Activated CD8-positive, alpha-beta T cell treated with anti-CD3 and anti-CD28 coated beads, Interleukin-2, amount 10 ng/mL, durations not matched to agents 7 days and 5 days (primary cell): ENCODE measurements around the gene PRKAG1. TPM values are rescaled to one million over a fixed set of nuclear protein-coding genes. Genes with fewer than 3 reads are reported as not detected.

ENCODE experiments used
- ATAC-seq: fragments of 150-1000 bp; cut with Tn5 transposase; one replicate; pipeline ENCODE4 v1.10.0; 2021; ENCODE audit warnings: moderate library complexity
- CTCF ChIA-PET: fragments of 350-600 bp; sonication (Branson Sonifier 250); formaldehyde crosslinking; loops from one replicate; lab custom pipeline; 2021; ENCODE audit warnings: antibody characterized with exemption; lab: Charles Lee
- POLR2A ChIA-PET: fragments of 350-600 bp; sonication (Branson Sonifier 250); formaldehyde crosslinking; loops from one replicate; lab custom pipeline; 2021; ENCODE audit warnings: antibody characterized with exemption; lab: Charles Lee
- DNase-seq: peaks from one replicate; pipeline ENCODE4 v3.0.0-alpha.2; 2020
- H3K27ac Mint-ChIP-seq: one replicate; pipeline ENCODE4 v1.8.0; 2021; ENCODE audit warnings: mild to moderate bottlenecking, mixed read lengths
- H3K27me3 Mint-ChIP-seq: one replicate; pipeline ENCODE4 v1.8.0; 2021; ENCODE audit warnings: low read depth, mixed read lengths
- H3K36me3 Mint-ChIP-seq: one replicate; pipeline ENCODE4 v1.8.0; 2021; ENCODE audit warnings: low read depth, mixed read lengths
- H3K4me1 Mint-ChIP-seq: one replicate; pipeline ENCODE4 v1.8.0; 2021; ENCODE audit warnings: low read depth, mixed read lengths
- H3K4me3 Mint-ChIP-seq: one replicate; pipeline ENCODE4 v1.8.0; 2021; ENCODE audit warnings: mild to moderate bottlenecking, mixed read lengths
- H3K9me3 Mint-ChIP-seq: one replicate; pipeline ENCODE4 v1.8.0; 2022; ENCODE audit warnings: mixed read lengths; ENCODE audit not compliant: insufficient read depth
- total RNA-seq, 2 experiments: library from RNA; stranded (reverse); gene quantifications; one replicate each; pipeline ENCODE4 v1.2.3, GENCODE V29; 2021

PRKAG1 gene
- total RNA-seq, 2 experiments from 2014 or later: 57.5 to 59.8 TPM

- Mint-ChIP-seq H3K27me3 (no peaks in the 10 kb centered on the region), H3K4me3 (no peak overlapping the region), H3K9me3 (no peaks in the 10 kb centered on the region), H3K27ac (peak overlapping the region; percentile 51), H3K4me1 (peaks cover 27% of the 10 kb centered on the region), H3K36me3 (peaks cover 62% of the 10 kb centered on the region)
- ChIA-PET POLR2A (interaction anchor here (1.1 kb wide), 1 partner anchor 110 kb away, joined by 4 read pairs; the partner anchor contains the start of gene TUBA1B), CTCF (interaction anchor here (1.7 to 3.7 kb wide), 5 partner anchors 16 to 33 kb away, joined by 4 to 46 read pairs (median 7); no protein-coding TSS in a partner anchor)
- ATAC-seq (no peak), DNase-seq (no peak)
Measured at GRCh38 chr12:49021292-49021915, 2.8 kb upstream of the PRKAG1 start.

DNA sequence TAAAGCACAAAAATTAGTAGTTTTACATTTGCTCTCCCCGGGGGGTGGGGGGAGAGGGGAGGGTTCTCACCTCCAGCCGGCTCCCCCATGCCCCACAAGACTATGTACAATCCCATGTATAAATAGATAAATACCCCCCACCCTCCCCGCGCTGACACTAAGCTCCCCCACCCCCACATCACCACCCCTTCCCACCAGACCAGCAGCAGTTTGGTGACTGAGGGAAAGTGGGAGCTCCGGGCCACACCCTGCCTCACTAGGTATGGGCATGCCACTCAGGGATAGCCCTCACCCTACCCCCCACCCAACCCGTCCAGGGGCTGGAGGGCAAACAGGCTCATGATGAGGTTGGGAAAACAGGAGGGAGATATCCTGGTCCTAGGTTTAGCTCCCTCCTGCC lies 1.9 kb upstream of the PRKAG1 start:
- H3K4me1 Mint-ChIP-seq: peaks cover 33% of the 10 kb centered on the region
- H3K36me3 Mint-ChIP-seq: peaks cover 57% of the 10 kb centered on the region
- ChIA-PET CTCF (interaction anchor here (0.9 to 3.7 kb wide), 13 partner anchors 9 to 68 kb away, joined by 3 to 46 read pairs (median 6); partner anchors contain the start of genes DDN, RHEBL1 and WNT1), POLR2A (interaction anchor here (0.7 to 1.4 kb wide), 4 partner anchors 9 to 1140 kb away, joined by 4 to 7 read pairs (median 5); no protein-coding TSS in a partner anchor)
- no peak for DNase-seq
- H3K27me3 Mint-ChIP-seq: no peaks in the 10 kb centered on the region
- ATAC-seq: no peak
- H3K27ac Mint-ChIP-seq: peak overlapping the region; percentile 68
- H3K4me3 Mint-ChIP-seq: no peak overlapping the region
- H3K9me3 Mint-ChIP-seq: no peaks in the 10 kb centered on the region

DNA sequence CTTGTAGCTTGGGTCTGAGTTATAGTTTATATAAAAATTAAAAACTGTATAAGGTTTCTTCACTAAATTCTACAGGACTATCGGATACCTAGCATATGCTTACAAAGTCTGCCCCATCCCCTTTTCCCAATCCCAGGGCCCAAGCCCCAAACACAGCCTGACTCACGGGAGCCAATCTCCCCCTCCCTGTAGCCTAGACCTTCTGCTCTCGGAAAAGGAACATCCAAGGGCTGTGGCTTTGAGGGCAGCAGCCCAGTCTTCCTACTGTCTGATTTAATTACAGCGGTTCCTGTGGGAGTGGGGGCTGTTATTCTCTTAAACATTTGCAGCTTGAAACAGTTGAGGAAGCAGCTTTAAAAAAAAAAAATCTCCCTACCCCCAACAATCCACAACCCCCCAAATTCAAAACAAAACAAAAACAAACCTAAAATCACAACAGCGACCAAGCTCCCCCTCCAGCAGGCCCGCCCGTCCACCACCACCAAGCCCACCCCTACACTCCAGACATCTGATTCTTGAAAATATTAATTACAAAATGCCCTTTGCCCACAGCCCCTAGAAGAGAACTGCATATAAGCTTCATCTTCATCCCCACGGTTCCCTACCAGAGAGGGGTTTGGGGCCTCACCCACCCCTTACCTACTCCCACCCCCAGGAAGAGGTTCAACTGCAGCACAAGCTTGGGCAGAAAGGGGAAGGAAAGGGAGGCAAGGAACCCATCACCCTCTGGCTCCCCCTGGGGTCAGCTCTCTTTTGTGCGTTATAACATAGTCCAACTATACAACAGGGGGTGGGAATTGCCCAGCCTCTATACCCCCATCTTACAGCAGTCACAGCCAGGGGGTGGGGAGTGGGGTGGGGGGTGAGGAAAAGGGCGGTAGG lies 1.1 kb upstream of the PRKAG1 start:
- peaks cover 33% of the 10 kb centered on the region for H3K4me1 Mint-ChIP-seq
- ChIA-PET CTCF (interaction anchor here (0.7 to 3.7 kb wide), 20 partner anchors 9 to 167 kb away, joined by 3 to 46 read pairs (median 4); partner anchors contain the start of genes DDN, RHEBL1, RND1 and WNT1), POLR2A (interaction anchor here (0.7 to 1.4 kb wide), 6 partner anchors 10 to 1139 kb away, joined by 3 to 7 read pairs (median 5); no protein-coding TSS in a partner anchor)
- peak overlapping the region; percentile 92 for H3K4me3 Mint-ChIP-seq
- ATAC-seq: no peak
- H3K27me3 Mint-ChIP-seq: no peaks in the 10 kb centered on the region
- H3K9me3 Mint-ChIP-seq: no peaks in the 10 kb centered on the region
- DNase-seq: peak; percentile 70
- H3K36me3 Mint-ChIP-seq: peaks cover 55% of the 10 kb centered on the region
- H3K27ac Mint-ChIP-seq: peak overlapping the region; percentile 98

- ATAC-seq: no peak
- Mint-ChIP-seq H3K4me1 (peaks cover 33% of the 10 kb centered on the region), H3K27me3 (no peaks in the 10 kb centered on the region), H3K9me3 (no peaks in the 10 kb centered on the region), H3K27ac (peak overlapping the region; percentile 98), H3K4me3 (peak overlapping the region; percentile 92), H3K36me3 (peaks cover 52% of the 10 kb centered on the region)
- CTCF ChIA-PET: interaction anchor here (0.9 to 3.7 kb wide), 12 partner anchors 8 to 166 kb away, joined by 3 to 46 read pairs (median 6); partner anchors contain the start of genes RND1 and WNT1
- POLR2A ChIA-PET: interaction anchor here (1.0 to 1.2 kb wide), 3 partner anchors 10 to 19 kb away, joined by 3 to 6 read pairs (median 4); no protein-coding TSS in a partner anchor
- DNase-seq: no peak
Measured at GRCh38 chr12:49019120-49019430, 499 bp upstream of the PRKAG1 start.

DNA sequence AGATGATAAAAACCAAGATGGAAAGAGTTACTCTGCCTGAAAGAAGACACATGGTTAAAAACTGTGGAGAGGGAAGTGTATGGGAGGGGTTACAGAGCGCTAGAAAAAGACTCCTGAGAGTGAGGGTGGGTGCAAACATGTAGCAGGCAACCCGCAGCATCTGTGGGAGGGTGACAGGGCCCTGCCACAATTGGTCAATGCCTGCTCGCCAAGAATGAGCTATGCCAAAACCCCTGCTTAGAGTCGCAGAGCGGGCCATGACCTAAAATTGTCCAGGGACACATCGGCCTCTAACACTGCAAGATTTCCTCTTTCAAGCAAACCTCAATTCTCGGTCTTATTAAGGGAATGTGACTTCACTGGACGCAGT lies 700 bp downstream of the PRKAG1 start:
- peak; percentile 52 for DNase-seq
- Mint-ChIP-seq H3K27ac (peak overlapping the region; percentile 98), H3K27me3 (no peaks in the 10 kb centered on the region), H3K36me3 (peaks cover 49% of the 10 kb centered on the region), H3K4me1 (peaks cover 33% of the 10 kb centered on the region), H3K9me3 (no peaks in the 10 kb centered on the region), H3K4me3 (peak overlapping the region; percentile 92)
- peak; percentile 9 for ATAC-seq
- CTCF ChIA-PET: interaction anchor here (0.8 to 6.7 kb wide), 13 partner anchors 13 to 165 kb away, joined by 3 to 40 read pairs (median 6); partner anchors contain the start of genes DDN and WNT1
- POLR2A ChIA-PET: interaction anchor here (0.6 to 1.3 kb wide), 7 partner anchors 18 to 235 kb away, joined by 3 to 5 read pairs (median 3); partner anchors contain the start of gene DDX23

DNA sequence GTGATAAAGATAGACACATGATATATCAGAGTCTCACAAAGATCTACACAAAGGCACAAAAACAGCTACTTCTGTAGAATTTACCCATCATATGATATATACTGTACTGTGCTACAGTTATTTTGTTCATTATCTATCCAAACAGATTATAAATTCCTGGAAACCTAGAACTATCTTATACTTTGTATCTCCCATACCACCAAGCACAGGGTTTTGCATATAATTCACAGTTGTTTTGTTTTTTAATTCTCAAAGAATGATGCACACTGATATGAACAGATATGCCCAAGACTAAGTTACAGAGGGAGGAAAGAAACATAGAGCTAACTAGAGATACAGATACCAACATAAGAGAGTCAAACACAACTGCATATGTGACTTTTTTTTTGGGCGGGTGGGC lies 3.4 kb downstream of the PRKAG1 start:
- ChIA-PET POLR2A (interaction anchor here (0.6 to 1.7 kb wide), 2 partner anchors 18 to 21 kb away, joined by 3 to 4 read pairs; no protein-coding TSS in a partner anchor), CTCF (interaction anchor here (0.6 to 6.7 kb wide), 9 partner anchors 14 to 309 kb away, joined by 3 to 40 read pairs (median 4); partner anchors contain the start of genes DDN and FKBP11)
- no peak for DNase-seq
- ATAC-seq: no peak
- peaks cover 39% of the 10 kb centered on the region for H3K36me3 Mint-ChIP-seq
- H3K4me1 Mint-ChIP-seq: peaks cover 33% of the 10 kb centered on the region
- H3K27ac Mint-ChIP-seq: no peak overlapping the region
- no peak overlapping the region for H3K4me3 Mint-ChIP-seq
- H3K9me3 Mint-ChIP-seq: no peaks in the 10 kb centered on the region
- H3K27me3 Mint-ChIP-seq: no peaks in the 10 kb centered on the region

- ChIA-PET CTCF (interaction anchor here (0.9 to 6.7 kb wide), 10 partner anchors 14 to 161 kb away, joined by 3 to 40 read pairs (median 4); partner anchors contain the start of genes DDN and FKBP11), POLR2A (interaction anchor here (1.2 kb wide), 1 partner anchor 18 kb away, joined by 3 read pairs; no protein-coding TSS in a partner anchor)
- H3K27me3 Mint-ChIP-seq: no peaks in the 10 kb centered on the region
- no peaks in the 10 kb centered on the region for H3K9me3 Mint-ChIP-seq
- H3K36me3 Mint-ChIP-seq: peaks cover 39% of the 10 kb centered on the region
- ATAC-seq: no peak
- no peak overlapping the region for H3K27ac Mint-ChIP-seq
- H3K4me1 Mint-ChIP-seq: peaks cover 28% of the 10 kb centered on the region
- no peak overlapping the region for H3K4me3 Mint-ChIP-seq
- no peak for DNase-seq
Measured at GRCh38 chr12:49014547-49014946, 4.0 kb downstream of the PRKAG1 start.

GRCh38 chr12:49013428-49013827 lies 5.1 kb downstream of the PRKAG1 start:
- Mint-ChIP-seq H3K27me3 (no peaks in the 10 kb centered on the region), H3K9me3 (no peaks in the 10 kb centered on the region), H3K4me3 (no peak overlapping the region), H3K4me1 (peaks cover 21% of the 10 kb centered on the region), H3K27ac (peak overlapping the region; percentile 31), H3K36me3 (peaks cover 40% of the 10 kb centered on the region)
- ATAC-seq (no peak), DNase-seq (no peak)
- POLR2A ChIA-PET: interaction anchor here (0.9 to 1.2 kb wide), 2 partner anchors 16 to 17 kb away, joined by 3 read pairs; no protein-coding TSS in a partner anchor
- CTCF ChIA-PET: interaction anchor here (1.4 to 6.7 kb wide), 6 partner anchors 13 to 83 kb away, joined by 3 to 40 read pairs (median 9); partner anchors contain the start of gene DDN

DNA sequence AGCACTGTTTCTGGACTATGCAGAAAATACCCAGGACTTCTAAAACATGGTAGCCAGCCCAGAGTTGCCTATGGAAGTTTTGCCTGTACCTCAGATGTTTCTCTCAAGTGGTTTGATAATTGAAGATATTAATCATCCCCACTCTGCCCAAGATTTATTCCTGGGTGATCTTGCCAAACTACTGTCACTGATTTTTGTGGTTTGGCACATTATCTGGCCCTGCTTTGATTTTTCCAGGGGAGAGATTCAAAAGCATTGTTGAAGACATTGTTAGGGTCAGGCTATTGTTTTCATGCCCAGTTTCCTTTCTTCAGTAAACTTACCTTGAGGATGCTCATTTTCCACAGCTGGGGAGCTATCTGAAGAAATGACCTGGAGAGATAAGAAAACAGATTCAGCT lies 5.8 kb downstream of the PRKAG1 start:
- DNase-seq: no peak
- Mint-ChIP-seq H3K27ac (no peak overlapping the region), H3K9me3 (no peaks in the 10 kb centered on the region), H3K4me1 (peaks cover 18% of the 10 kb centered on the region), H3K36me3 (peaks cover 40% of the 10 kb centered on the region), H3K27me3 (no peaks in the 10 kb centered on the region), H3K4me3 (no peak overlapping the region)
- POLR2A ChIA-PET: interaction anchor here (0.9 kb wide), 1 partner anchor 17 kb away, joined by 3 read pairs; no protein-coding TSS in a partner anchor
- CTCF ChIA-PET: interaction anchor here (0.6 to 6.7 kb wide), 5 partner anchors 12 to 1134 kb away, joined by 3 to 39 read pairs (median 7); no protein-coding TSS in a partner anchor
- ATAC-seq: no peak

DNA sequence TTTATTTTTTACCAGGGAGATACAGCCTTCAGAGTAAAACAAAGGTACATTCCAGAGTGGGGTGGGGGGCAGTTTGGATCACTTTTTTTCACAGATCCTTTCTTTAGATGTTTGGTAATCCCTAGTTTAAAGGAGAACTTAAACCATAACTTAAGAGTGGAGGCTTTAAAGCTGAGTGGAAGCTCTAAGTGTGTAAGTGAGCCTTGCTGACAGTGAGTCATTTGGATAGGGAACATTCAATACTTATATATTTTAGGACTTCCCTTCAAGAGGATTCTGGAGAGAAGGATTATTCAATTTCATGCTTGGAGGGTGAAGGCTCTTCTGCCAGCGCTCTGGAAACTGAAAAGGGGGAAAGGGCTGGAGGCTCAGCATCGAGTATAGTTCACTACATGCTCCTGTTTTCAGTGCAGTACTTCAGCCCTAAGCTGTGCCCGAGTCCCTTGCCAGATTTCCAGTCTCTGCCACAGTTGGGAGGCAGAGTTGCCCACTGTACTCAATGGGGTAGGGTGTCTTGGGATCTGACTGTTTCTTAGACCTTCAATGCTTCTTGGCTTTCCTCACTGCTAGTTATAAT lies 8.4 kb downstream of the PRKAG1 start:
- Mint-ChIP-seq H3K4me3 (no peak overlapping the region), H3K27me3 (no peaks in the 10 kb centered on the region), H3K4me1 (no peaks in the 10 kb centered on the region), H3K27ac (no peak overlapping the region), H3K36me3 (peaks cover 28% of the 10 kb centered on the region), H3K9me3 (no peaks in the 10 kb centered on the region)
- ChIA-PET POLR2A (no interaction called here), CTCF (interaction anchor here (1.3 to 2.8 kb wide), 2 partner anchors 10 to 22 kb away, joined by 3 to 20 read pairs; no protein-coding TSS in a partner anchor)
- DNase-seq (no peak), ATAC-seq (no peak)
